ENCODE measurements around the gene GIMAP6. TPM values are rescaled to one million over a fixed set of nuclear protein-coding genes. Genes with fewer than 3 reads are reported as not detected.

GIMAP6 gene
- total RNA-seq, 2 donors from 2014 or later: 15.8 to 21.5 TPM

GRCh38 chr7:150660939-150661613 is 28.9 kb upstream of the GIMAP6 start:
- H3K27me3 ChIP-seq: no peaks in the 10 kb centered on the region
- no peak overlapping the region for H3K27ac ChIP-seq
- no peaks in the 10 kb centered on the region for H3K36me3 ChIP-seq
- TF ChIP-seq, protein P1, sequence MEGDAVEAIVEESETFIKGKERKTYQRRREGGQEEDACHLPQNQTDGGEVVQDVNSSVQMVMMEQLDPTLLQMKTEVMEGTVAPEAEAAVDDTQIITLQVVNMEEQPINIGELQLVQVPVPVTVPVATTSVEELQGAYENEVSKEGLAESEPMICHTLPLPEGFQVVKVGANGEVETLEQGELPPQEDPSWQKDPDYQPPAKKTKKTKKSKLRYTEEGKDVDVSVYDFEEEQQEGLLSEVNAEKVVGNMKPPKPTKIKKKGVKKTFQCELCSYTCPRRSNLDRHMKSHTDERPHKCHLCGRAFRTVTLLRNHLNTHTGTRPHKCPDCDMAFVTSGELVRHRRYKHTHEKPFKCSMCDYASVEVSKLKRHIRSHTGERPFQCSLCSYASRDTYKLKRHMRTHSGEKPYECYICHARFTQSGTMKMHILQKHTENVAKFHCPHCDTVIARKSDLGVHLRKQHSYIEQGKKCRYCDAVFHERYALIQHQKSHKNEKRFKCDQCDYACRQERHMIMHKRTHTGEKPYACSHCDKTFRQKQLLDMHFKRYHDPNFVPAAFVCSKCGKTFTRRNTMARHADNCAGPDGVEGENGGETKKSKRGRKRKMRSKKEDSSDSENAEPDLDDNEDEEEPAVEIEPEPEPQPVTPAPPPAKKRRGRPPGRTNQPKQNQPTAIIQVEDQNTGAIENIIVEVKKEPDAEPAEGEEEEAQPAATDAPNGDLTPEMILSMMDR (IDR thresholded peaks at IDR 0.05): no peak
- peaks cover 0 to 5% of the 10 kb centered on the region in 2 donors for H3K9me3 ChIP-seq
- H3K4me3 ChIP-seq: no peak overlapping the region
- H3K4me1 ChIP-seq: no peaks in the 10 kb centered on the region
- no peak for DNase-seq (ENCODE audit: low spot score)

- Histone ChIP-seq H3K27me3 (no peaks in the 10 kb centered on the region), H3K4me3 (no peak overlapping the region), H3K27ac (no peak overlapping the region), H3K9me3 (peaks cover 0 to 5% of the 10 kb centered on the region in 2 donors), H3K4me1 (no peaks in the 10 kb centered on the region), H3K36me3 (no peaks in the 10 kb centered on the region)
- TF ChIP-seq, protein P1 (IDR thresholded peaks at IDR 0.05): no peak
- DNase-seq (ENCODE audit: low spot score): no peak
Observed at GRCh38 chr7:150657526-150657925, 25.3 kb upstream of the GIMAP6 start.

DNA sequence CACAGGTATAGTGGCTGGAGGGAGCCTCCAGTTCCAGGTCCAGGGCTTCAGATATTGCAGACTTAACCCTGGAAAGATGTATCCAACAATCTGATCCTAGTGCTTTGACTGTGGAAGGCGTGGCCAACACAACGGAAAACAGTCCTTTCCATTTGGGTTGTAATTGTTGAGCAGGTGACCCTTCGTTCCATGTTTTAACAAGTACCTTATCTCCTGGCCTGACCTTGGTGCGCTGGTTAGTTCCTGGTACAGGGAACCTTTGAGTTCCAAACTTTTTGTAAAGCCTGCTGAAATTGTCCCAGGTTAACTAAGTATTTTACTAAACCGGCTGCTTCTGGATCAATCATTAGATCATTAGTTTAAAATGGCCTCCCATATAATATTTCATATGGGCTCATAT is 23.9 kb upstream of the GIMAP6 start:
- Histone ChIP-seq H3K4me1 (no peaks in the 10 kb centered on the region), H3K36me3 (no peaks in the 10 kb centered on the region), H3K9me3 (peaks cover 0 to 5% of the 10 kb centered on the region in 2 donors), H3K27ac (no peak overlapping the region), H3K27me3 (no peaks in the 10 kb centered on the region), H3K4me3 (no peak overlapping the region)
- DNase-seq (ENCODE audit: low spot score): no peak
- TF ChIP-seq, protein P1 (IDR thresholded peaks at IDR 0.05): no peak

DNA sequence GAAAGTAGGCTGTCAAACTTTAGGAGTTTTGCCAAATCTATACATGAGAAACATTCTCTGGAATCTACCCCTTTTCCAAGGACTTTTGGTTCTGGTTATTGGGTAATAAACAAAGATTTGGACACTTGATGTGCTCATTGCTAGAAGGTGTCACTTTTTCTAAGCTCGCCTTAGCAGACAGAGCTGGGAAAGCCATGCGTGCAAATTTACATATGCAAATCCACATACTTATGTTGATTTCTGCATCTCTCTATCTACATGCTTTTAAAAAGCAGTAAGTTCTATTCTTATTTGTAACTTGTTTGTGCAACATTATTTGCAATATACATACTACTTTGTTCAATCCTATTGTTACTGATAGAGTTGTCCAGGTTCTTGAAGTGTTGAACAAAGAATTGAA is 22.5 kb upstream of the GIMAP6 start:
- Histone ChIP-seq H3K4me3 (no peak overlapping the region), H3K27ac (no peak overlapping the region), H3K27me3 (no peaks in the 10 kb centered on the region), H3K36me3 (no peaks in the 10 kb centered on the region), H3K4me1 (no peaks in the 10 kb centered on the region), H3K9me3 (peaks cover 0 to 5% of the 10 kb centered on the region in 2 donors)
- TF ChIP-seq, protein P1 (IDR thresholded peaks at IDR 0.05): no peak
- no peak for DNase-seq (ENCODE audit: low spot score)

DNA sequence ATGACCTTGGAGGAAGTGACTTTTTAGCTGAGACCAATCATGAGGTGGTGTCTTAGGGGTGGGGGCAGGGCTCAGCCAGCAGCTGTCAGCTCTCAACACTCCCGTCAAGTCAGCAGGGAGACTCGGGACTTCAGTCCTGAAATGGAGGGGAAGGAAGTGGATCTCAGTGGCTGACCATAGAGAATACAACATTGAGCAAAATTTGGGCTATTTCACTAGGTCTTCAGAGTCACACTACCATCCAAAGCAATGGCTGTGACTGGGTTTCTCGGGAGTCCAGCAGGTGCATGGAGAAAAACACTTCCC is 16.8 kb upstream of the GIMAP6 start:
- no peak for DNase-seq (ENCODE audit: low spot score)
- Histone ChIP-seq H3K27me3 (no peaks in the 10 kb centered on the region), H3K9me3 (no peaks in the 10 kb centered on the region), H3K4me1 (no peaks in the 10 kb centered on the region), H3K4me3 (no peak overlapping the region), H3K27ac (no peak overlapping the region), H3K36me3 (no peaks in the 10 kb centered on the region)
- TF ChIP-seq, protein P1 (IDR thresholded peaks at IDR 0.05): no peak
